GM21825 (cell line): ENCODE data around the gene SENP6.
A peak's percentile ranks its signal among the peaks of the same experiment; 100 is the strongest.
"Not testable (repeated sequence)": the region's sequence is repeated elsewhere in the genome, so short reads cannot be mapped to it uniquely, and the experiment has no call there.

ENCODE experiments used
- ATAC-seq: cut with Tn5 transposase; IDR thresholded peaks from one replicate; pipeline ENCODE4 v1.9.1; 2021; ENCODE audit warnings: mild to moderate bottlenecking, moderate library complexity; ENCODE audit not compliant: unreplicated experiment

The SENP6 gene

DNA sequence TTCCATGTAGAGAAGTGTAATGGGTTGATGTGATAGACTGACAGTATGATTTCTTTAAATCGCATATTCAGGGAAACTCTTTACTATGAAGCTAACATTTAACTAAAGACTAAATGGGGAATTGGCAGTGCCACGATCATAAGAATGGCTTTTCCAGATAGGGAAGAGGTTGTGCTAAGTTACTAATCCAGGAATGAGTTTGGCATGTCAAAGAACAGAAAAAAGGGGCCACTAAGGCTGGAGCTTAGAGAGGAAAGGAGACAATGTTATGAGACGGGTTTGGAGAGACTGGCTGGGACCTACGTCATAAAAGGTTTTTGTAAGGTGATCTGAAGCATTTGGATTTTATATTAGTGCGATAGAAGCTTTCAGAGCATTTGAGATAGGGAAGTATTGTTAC is 40.6 kb downstream of the SENP6 start:
- ATAC-seq = no peak

DNA sequence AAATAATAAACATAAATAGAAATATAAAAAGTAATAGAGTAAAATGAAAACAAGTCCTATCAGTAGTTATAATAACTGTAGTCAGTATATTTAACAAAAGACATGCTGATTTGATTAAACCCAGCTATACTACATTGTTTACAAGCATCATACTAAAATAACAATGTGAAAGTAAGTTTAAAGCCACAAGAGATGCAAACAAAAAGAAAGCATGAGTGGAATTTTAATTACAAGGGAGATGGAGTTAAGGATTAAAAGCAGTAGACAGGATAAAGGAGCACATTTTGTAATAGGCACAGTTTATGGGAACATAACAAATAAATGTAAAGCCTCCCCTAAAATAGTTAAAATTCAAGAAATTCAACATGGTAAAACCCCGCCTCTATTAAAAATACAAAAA is 41.5 kb downstream of the SENP6 start:
- no peak for ATAC-seq

DNA sequence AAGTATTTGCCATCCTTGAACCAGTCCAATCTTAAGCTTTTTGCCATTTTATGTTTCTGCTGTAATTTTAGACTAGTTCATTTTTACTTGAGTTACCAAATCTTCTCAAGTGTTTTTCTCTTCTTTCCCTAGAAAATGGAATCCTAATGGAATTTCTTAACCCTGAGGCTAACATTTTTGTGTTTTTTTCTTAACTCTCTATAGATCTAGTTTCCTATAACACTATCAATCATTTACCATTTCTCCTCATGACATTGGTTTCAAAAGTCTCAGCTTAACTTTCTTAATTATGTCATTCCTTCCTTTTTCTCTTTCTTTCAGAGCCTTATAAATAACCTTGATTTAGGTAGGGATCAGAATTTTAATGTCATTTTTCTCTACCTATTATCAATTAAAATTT is 54.8 kb downstream of the SENP6 start:
- no peak for ATAC-seq

DNA sequence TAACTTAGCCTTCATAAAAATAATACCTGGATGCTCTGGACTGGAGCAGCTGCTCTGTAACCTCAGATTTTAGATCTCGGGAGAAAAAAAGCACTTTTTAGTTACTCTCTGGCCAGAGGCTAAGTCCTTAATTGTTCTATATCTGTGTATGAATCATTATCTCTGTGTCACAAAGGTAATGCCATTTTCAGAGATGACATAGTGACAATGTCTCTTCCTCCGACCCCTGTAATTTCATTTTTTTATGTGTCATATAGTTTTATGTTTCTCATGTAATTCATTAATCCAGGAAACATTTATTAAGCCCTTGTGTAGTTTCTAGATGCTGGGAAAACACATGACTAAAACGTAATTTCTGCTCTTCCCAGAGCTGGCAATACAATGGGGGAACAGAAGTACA is 55.6 kb downstream of the SENP6 start:
- ATAC-seq = no peak

DNA sequence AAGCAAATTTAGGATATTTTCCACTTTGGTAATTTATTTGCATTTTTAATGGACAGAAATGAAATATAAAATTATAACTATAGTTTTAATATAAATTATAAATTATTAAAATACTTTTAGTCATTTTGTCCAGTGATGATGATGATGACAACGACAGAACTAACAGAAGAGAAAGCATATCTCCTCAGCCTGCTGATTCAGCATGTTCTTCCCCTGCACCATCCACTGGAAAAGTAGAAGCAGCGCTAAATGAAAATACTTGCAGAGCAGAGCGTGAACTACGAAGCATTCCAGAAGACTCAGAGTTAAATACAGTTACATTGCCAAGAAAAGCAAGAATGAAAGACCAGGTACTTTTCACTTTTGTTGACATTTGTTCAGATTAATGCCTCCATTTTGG is 64.9 kb downstream of the SENP6 start:
- ATAC-seq = no peak

DNA sequence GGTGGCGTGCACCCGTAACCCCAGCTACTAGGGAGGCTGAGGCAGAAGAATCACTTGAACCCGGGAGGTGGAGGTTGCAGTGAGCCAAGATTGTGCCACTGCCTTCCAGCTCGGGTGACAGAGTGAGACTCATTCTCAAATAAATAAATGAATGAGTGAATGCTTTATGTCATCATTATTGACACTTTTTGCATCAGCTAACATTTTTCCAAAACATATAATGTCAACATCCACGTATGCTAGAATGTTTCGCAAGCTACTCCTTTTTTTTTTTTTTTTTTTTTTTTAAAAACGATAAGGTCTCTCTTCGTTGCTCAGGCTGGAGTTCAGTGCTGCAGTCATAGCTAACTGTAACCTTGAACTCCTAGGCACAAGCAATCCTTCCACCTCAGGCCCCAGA is 72.2 kb downstream of the SENP6 start:
- ATAC-seq = no peak

DNA sequence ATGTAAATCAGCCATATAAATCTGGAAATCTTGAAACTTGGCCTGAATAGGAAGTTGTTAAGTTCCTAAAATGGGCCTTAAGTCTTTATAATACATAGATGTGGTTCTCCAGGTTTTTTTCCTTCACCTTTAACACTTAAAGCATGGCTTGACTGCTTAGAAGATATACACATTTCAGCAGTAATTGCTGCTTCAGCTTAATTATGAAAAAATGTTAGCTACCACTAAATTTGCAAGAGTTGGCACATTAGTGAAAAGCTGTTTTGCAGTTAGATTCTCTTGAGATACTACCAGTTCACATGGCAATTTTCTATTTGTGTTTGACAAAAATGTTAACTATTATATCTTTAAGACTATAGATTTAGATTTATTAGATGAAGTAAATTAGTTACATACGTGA is 74.7 kb downstream of the SENP6 start:
- ATAC-seq = no peak

DNA sequence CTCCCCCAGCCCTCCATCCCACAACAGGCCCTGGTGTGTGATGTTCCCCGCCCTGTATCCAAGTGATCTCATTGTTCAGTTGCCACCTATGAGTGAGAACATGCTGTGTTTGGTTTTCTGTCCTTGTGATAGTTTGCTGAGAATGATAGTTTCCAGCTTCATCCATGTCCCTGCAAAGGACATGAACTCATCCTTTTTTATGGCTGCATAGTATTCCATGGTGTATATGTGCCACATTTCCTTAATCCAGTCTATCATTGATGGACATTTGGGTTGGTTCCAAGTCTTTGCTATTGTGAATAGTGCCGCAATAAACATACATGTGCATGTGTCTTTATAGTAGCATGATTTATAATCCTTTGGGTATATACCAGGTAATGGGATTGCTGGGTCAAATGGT is 80.9 kb downstream of the SENP6 start:
- not testable (repeated sequence) for ATAC-seq

DNA sequence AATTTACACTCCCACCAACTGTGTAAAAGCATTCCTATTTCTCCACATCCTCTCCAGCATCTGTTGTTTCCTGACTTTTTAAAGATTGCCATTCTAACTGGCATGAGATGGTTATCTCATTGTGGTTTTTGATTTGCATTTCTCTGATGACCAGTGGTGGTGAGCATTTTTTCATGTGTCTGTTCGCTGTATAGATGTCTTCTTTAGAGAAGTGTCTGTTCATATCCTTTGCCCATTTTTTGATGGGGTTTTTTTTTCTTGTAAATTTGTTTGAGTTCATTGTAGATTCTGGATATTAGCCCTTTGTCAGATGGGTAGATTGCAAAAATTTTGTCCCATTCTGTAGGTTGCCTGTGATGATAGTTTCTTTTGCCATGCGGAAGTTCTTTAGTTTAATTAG is 81.3 kb downstream of the SENP6 start:
- ATAC-seq = not testable (repeated sequence)

DNA sequence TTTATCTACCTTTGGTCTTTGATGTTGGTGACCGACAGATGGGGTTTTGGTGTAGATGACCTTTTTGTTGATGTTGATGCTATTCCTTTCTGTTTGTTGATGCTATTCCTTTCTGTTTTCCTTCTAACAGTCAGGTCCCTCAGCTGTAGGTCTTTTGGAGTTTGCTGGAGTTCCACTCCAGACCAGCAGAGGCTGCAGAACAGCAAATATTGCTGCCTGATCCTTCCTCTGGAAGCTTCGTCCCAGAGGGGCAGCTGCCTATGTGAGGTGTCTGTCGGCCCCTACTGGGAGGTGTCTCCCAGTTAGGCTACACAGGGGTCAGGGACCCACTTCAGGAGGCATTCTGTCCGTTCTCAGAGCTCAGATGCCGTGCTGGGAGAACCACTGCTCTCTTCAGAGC is 85.9 kb downstream of the SENP6 start:
- ATAC-seq = not testable (repeated sequence)

DNA sequence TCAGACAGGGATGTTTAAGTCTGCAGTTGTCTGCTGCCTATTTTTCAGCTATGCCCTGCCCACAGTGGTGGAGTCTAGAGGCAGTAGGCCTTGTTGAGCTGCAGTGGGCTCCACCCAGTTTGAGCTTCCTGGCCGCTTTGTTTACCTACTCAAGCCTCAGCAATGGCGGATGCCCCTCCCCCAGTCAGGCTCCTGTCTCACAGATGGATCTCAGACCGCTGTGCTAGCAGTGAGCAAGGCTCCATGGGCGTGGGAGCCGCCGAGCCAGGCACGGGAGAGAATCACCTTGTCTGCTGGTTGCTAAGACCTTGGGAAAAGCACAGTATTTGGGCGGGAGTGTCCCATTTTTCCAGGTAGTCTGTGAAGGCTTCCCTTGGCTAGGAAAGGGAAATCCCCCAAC is 86.3 kb downstream of the SENP6 start:
- not testable (repeated sequence) for ATAC-seq

DNA sequence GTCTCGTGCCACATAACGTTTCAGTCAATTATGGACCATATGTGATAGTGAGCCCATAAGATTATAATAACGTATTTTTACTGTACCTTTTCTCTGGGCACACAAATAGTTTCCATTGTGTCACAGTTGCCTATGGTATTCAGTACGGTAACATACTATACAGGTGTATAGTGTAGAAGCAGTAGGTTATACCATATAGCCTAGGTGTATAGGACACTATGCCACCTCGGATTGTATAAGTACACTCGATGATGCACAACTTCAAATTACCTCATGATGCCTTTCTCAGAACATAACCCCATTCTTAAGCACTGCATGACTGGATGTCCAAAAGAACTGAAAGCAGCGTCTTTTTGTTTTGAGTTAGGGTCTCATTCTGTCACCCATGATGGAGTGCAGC is 87.9 kb downstream of the SENP6 start:
- ATAC-seq = no peak

DNA sequence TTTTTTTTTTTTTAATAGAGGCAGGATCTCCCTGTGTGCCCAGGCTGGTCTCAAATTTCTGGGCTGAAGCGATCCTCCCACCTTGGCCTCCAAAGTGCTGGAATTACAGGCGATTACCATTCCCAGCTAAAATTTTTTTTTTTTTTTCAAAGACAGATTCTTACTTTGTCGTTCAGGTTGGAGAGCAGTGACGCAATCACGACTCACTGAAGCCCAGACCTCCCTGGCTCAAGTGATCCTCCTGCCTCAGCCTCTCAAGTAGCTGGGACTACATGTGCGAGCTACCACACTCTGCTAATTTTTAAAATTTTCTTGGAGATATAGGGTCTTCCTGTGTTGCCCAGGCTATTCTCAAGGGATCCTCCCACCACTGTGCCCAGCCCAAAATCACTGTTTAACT is 89.3 kb downstream of the SENP6 start:
- no peak for ATAC-seq

DNA sequence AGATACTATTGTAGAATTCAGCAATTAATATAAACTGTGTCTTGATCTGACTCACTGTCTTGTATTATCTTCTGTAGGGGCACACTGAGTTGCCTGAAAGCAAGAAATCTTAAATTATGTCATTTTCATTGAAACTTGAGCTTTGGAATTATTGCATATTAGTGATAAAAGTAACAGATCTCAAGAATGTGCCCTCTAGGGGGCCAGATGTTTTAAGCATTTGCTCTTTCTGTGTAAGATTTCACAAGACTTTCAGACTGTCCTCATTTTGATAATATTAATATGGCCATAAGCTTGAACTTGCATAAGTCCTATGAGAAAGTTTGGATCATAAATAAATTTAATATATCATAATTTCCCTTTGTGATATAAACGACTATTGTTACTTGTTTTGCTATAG is 91.9 kb downstream of the SENP6 start:
- ATAC-seq = no peak

DNA sequence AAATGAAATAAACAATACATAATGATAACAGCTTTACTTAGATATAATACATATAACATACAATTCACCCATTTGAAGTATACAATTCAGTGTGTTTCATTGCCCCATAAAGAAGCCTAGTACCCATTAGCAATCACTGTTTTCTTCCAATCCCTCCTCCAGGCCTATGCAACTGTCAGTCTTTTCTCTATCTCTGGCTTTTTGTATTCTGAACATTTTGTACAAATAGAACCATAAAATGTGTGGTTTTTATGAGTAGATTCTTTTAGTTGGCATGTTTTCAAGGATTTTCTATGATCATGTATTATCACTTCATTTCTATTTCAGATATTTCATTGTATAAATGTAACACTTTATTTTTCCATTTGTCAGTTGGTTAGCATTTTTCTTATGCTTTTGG is 92.7 kb downstream of the SENP6 start:
- no peak for ATAC-seq

DNA sequence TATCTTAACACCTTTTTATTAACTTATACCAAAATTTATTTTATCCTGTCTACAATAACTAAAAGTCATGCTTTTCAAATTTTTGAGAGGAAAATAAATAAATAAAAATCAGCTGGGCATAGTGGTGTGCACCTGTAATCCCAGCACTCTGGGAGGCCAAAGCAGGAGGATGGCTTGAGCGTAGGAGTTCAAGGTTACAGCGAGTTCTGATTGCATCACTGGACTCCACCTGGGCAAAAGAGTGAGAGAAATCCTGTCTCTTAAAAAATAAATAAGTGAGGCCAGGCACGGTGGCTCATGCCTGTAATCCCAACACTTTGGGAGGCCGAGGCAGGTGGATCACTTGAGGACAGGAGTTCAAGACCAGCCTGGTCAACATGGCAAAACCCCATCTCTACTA is 106.7 kb downstream of the SENP6 start:
- not testable (repeated sequence) for ATAC-seq

DNA sequence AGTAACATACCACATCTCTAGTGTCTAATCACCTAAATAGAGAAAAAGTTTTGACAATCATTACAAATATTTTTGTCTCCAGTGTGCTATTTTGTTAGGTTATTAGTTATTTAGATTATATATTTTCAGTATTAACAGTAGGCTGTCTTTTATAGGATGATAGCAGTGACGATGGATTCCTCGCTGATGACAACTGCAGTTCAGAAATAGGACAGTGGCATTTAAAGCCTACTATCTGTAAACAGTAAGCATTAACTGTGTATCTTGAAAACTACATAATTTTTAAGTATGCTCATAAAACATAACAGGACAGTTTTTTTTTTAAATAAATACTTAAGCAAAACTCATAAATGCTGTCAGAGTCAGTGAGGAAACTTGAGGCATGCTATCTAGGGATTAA is 109.5 kb downstream of the SENP6 start:
- no peak for ATAC-seq

DNA sequence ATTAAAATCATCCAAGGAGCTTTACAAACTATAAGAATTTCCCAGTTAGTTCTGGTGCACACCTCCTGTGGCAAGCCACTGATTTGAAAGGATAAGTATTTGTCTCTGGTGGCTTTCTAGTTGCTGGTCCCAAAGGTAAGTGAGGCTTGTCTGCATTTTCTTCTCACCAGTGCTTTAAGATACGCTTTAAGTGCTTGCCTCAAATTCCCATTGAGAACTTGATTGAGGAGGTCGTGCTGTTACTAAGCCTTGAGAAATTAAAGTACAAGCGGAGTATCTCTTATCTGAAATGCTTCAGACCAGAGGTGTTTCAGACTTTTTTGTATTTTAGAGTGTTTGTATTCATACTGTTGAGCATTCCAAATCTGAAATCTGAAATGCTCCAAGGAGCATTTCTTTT is 117.5 kb downstream of the SENP6 start:
- no peak for ATAC-seq

DNA sequence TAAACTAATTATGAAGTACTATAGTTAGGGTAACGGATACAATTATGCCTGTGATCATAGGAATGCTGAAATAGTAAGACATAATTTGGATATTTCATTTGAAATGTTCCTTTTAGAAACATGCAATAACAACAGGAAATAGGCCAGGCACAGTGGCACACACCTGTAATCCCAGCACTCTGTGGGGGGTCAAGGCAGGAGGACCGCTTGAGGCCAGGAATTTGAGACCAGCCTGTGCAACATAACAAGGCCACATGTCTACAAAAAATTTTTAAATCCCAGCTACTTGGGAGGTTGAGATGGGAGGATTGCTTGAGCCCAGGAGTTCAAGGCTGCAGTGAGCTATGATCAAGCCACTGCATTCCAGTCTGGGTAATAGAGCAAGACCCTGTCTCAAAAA is 121.7 kb downstream of the SENP6 start:
- no peak for ATAC-seq

DNA sequence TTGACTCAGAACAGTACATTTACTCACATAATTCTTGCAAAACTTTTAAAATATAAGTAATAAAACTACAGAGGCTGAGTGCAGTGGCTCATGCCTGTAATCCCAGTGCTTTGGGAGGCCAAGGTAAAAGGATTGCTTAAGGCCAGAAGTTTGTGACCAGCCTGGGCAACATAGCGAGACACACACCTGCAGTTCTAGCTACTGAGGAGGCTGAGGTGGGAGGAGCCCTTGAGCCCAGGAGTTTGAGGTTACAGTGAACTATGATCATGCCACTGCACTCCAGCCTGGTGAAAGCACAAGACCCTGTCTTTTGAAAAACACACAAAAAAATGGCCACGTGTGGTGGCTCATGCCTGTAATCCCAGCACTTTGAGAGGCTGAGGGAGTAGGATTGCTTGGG is 125.5 kb downstream of the SENP6 start:
- no peak for ATAC-seq

DNA sequence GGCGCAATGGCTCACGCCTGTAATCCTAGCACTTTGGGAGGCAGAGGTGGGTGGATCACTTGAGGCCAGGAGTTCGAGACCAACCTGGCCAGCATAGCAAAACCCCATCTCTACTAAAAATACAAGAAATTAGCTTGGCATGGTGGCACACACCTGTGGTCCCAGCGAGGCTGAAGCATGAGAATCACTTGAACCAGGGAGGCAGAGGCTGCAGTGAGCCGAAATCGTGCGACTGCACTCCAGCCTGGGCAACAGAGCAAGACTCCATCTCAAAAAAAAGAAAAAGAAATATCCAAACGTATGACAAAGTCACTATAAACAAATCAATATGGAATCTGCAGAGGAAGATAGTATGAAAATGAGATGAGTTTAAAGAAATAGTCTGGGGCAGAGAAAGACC is 129.3 kb downstream of the SENP6 start:
- not testable (repeated sequence) for ATAC-seq

DNA sequence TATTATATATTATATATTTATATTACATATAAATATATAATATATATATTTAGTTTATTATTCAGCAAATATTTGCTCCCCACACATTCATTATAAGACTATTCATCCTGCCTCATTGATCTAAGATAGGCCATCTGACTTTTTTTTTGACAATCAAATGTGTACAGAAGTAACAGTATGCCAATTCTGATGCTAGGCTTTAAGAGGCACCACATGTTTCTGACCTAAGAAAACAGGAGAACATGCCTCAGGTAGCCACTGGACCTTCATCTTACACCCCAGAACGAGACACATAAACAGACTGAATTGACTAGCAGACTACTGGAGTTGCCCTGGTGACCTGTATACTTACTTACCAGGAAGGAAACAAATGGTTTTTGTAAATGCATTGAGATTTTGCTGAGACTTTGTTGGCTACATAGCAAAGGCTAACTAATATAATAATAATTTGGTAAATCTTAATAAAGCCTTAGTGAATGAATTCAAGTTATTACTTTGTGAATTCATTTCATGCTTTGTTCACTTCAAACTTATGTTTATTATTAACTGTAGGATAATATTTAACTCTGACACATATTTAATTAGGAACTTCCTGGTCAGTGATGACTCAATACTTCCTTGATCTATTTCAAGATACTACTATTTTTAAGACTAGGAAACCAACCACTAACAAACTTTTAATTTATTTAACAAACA is 134.0 kb downstream of the SENP6 start:
- peak; percentile 91 for ATAC-seq

DNA sequence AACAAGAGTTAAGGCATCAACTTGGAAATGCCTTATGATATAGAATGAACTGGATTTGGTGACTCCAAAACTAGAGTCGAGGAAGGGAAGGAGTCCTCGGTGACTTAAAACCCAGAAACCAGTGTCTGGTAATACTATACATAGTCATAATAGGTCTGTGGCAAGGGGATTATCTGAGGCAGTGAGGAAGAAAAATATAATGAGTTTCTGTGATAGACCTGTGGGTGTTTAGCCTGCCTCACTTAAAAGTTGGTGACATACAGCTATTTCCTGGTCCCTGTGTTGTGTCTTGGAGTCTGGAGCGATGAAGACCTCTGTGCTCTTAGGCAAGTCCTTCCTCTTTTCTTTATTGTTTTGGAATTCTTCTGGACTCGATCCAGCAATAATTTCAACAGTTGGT is 142.3 kb downstream of the SENP6 start:
- no peak for ATAC-seq
